K562 (cell line): ENCODE measurements around the gene RBM26. TPM values are rescaled to one million over a fixed set of nuclear protein-coding genes. Genes with fewer than 3 reads are reported as not detected.

Source experiments
- ATAC-seq: fragments of 200-7000 bp; cut with Tn5 transposase; 3 replicates; pipeline ENCODE4 v1.9.1; 2020; ENCODE audit warnings: moderate library complexity
- BruUV-seq: library from RNA; stranded (reverse); fragments of 400-500 nt; replicated peaks from 2 replicates; lab custom pipeline; 2021; lab: Mats Ljungman, UMichigan
- CTCF ChIA-PET: fragments of 300-600 bp; formaldehyde crosslinking; extraction: SDS; loops from one replicate; lab custom pipeline; 2021; ENCODE audit warnings: low intra/inter-chr PET ratio; lab: Yijun Ruan, JAX
- POLR2A ChIA-PET: fragments of 300-600, 350-650 bp; sonication (Branson Sonifier 250); formaldehyde crosslinking; extraction: SDS; loops from one replicate; lab custom pipeline; 2021; ENCODE audit warnings: antibody characterized with exemption, inconsistent platforms; lab: Yijun Ruan, JAX
- DNase-seq, 4 experiments: peaks; one replicate each; pipeline versions ENCODE4 v3.0.0 to v3.0.0-alpha.2; 2011 to 2018; ENCODE audit warnings: low spot score in 3 of 4, mixed read lengths in 3 of 4; ENCODE audit errors: extremely low read depth in 1 of 4
- FAIRE-seq: peaks from 2 replicates; lab custom pipeline; 2011; peaks lifted over from hg19 to GRCh38; lab: Jason Lieb, UNC
- H2AFZ ChIP-seq: 2 replicates; pipeline ENCODE4 v1.6.0; 2011; ENCODE audit warnings: low read depth, low read length, control low read depth, inconsistent platforms
- H3K27ac ChIP-seq: fragments of 200-600 bp; 3 replicates; pipeline ENCODE4 v1.8.0; 2011; ENCODE audit warnings: low read depth, mild to moderate bottlenecking, control low read depth, inconsistent platforms, low read length, moderate library complexity, mixed read lengths; ENCODE audit errors: extremely low read depth
- H3K27me3 ChIP-seq, 2 experiments: fragments of 300-600 bp in 1 of 2; 2 replicates in 1 of 2; 3 replicates in 1 of 2; pipeline versions ENCODE4 v1.6.0 to v1.8.0; 2011; ENCODE audit warnings: inconsistent platforms in 2 of 2, low read length in 2 of 2, mild to moderate bottlenecking in 1 of 2, mixed read lengths in 1 of 2, moderate library complexity in 1 of 2; ENCODE audit not compliant: control insufficient read depth in 2 of 2, insufficient read depth in 2 of 2
- H3K36me3 ChIP-seq: fragments of 300-600 bp; 3 replicates; pipeline ENCODE4 v1.8.0; 2011; ENCODE audit warnings: mild to moderate bottlenecking, low read length, inconsistent platforms; ENCODE audit not compliant: control insufficient read depth, insufficient read depth
- H3K4me1 ChIP-seq, 2 experiments: fragments of 200-600 bp in 1 of 2; replicated peaks in 1 of 2; 2 replicates in 1 of 2; 3 replicates in 1 of 2; pipeline versions ENCODE4 v1.5.1 to v1.8.0; 2011; ENCODE audit warnings: inconsistent platforms in 2 of 2, low read length in 2 of 2, mild to moderate bottlenecking in 1 of 2, mixed read lengths in 1 of 2, moderate library complexity in 1 of 2; ENCODE audit not compliant: control insufficient read depth in 2 of 2, insufficient read depth in 2 of 2
- H3K4me2 ChIP-seq: 2 replicates; pipeline ENCODE4 v1.6.1; 2011; ENCODE audit warnings: low read length, control low read depth, inconsistent platforms, mixed read lengths; ENCODE audit not compliant: insufficient read depth
- H3K4me3 ChIP-seq: fragments of 200-600 bp; sonication (generic), shearing (Covaris generic); 2 replicates; pipeline ENCODE4 v1.5.1; 2016; ENCODE audit warnings: control low read depth, inconsistent platforms
- H3K79me2 ChIP-seq: fragments of 200-600 bp; 3 replicates; pipeline ENCODE4 v1.8.0; 2011; ENCODE audit warnings: low read length, inconsistent platforms; ENCODE audit not compliant: control insufficient read depth, insufficient read depth
- H3K9ac ChIP-seq, 2 experiments: 2 replicates each; pipeline versions ENCODE4 v1.6.0 to v1.6.1; 2011; ENCODE audit warnings: low read depth in 2 of 2, low read length in 2 of 2, control low read depth in 1 of 2, inconsistent platforms in 1 of 2, mild to moderate bottlenecking in 1 of 2, mixed read lengths in 1 of 2; ENCODE audit not compliant: insufficient read depth in 1 of 2
- H3K9me1 ChIP-seq: one replicate; pipeline ENCODE4 v1.6.0; 2011; ENCODE audit warnings: inconsistent platforms, mild to moderate bottlenecking, low read length, moderate library complexity; ENCODE audit not compliant: control insufficient read depth, insufficient read depth
- H3K9me3 ChIP-seq: replicated peaks from 2 replicates; pipeline ENCODE4 v1.5.1; 2011; ENCODE audit warnings: low read depth, low read length, inconsistent platforms; ENCODE audit not compliant: control insufficient read depth, insufficient read depth
- H4K20me1 ChIP-seq: replicated peaks from 2 replicates; pipeline ENCODE4 v1.6.1; 2011; ENCODE audit warnings: low read length, inconsistent platforms, mixed read lengths; ENCODE audit not compliant: control insufficient read depth, insufficient read depth
- ADNP ChIP-seq: fragments of 200-800 bp; sonication (Bioruptor generic); IDR thresholded peaks from 2 replicates; pipeline ENCODE4 v1.6.1; 2016; ENCODE audit warnings: missing genetic modification characterization, missing compliant biosample characterization
- PHB2 ChIP-seq: fragments of 450-650 bp; IDR thresholded peaks from 2 replicates; pipeline ENCODE4 v1.6.1; 2017; ENCODE audit warnings: low read depth
- RHOXF2B ChIP-seq: fragments of 250-450 bp; sonication (Bioruptor Pico); conservative IDR thresholded peaks from 2 replicates; pipeline ENCODE4 v1.5.1; 2021
- SMAD4 ChIP-seq: fragments of 250-450 bp; sonication (Bioruptor Pico); conservative IDR thresholded peaks from 2 replicates; pipeline ENCODE4 v1.8.0; 2021; ENCODE audit warnings: inconsistent platforms, mild to moderate bottlenecking, moderate library complexity
- SNRNP70 ChIP-seq: fragments of 200-400 bp; formaldehyde crosslinking; optimal IDR thresholded peaks from 2 replicates; pipeline ENCODE3; 2017; ENCODE audit warnings: low read depth, low read length
- SRSF3 ChIP-seq: fragments of 200-400 bp; formaldehyde crosslinking; IDR thresholded peaks from 2 replicates; pipeline ENCODE4 v1.6.1; 2016; ENCODE audit warnings: mild to moderate bottlenecking, low read length, moderate library complexity; ENCODE audit not compliant: insufficient read depth
- TAF9B ChIP-seq: fragments of 450-650 bp; IDR thresholded peaks from 2 replicates; pipeline ENCODE4 v1.6.1; 2018; ENCODE audit warnings: mild to moderate bottlenecking; ENCODE audit not compliant: partially characterized antibody
- ZNF239 ChIP-seq: fragments of 250-450 bp; sonication (Bioruptor Pico); IDR thresholded peaks from 2 replicates; pipeline ENCODE4 v1.4.0; 2020; ENCODE audit warnings: mild to moderate bottlenecking
- ZNF830 ChIP-seq: fragments of 250-450 bp; sonication (Bioruptor Pico); IDR thresholded peaks from 2 replicates; pipeline ENCODE4 v1.5.0; 2021; ENCODE audit warnings: mild to moderate bottlenecking
- in situ Hi-C: fragments of 300-500 bp; cut with MboI; formaldehyde crosslinking; loops from 4 replicates; pipeline ENCODE4 v1.15.0; 2018; ENCODE audit warnings: inconsistent platforms, mixed read lengths
- intact Hi-C: fragments of 100-400 bp; cut with micrococcal nuclease; formaldehyde crosslinking; loops from 2 replicates; pipeline ENCODE4 v1.14.2; 2022
- polyA plus RNA-seq, 8 experiments: library from polyadenylated mRNA; depleted of rRNA in 4 of 8; stranded (reverse) in 5 of 8; unstranded in 3 of 8; fragments of >200 nt; fragmentation: Nextera tagmentation in 2 of 8; fragmentation: Illumina TruSeq in 1 of 8; extraction: Ambion mirVana in 2 of 8; extraction: Trizol in 1 of 8; gene quantifications; 2 replicates each; pipeline versions ENCODE4 v1.2.1 to v1.2.3, GENCODE V29; 2011 to 2014; ENCODE audit warnings: inconsistent platforms in 1 of 8, missing spikeins in 1 of 8
- total RNA-seq, 7 experiments: library from RNA; depleted of rRNA in 6 of 7; stranded (reverse); fragments of >200 nt in 6 of 7; fragmentation: Illumina TruSeq in 2 of 7; extraction: Trizol in 2 of 7; gene quantifications; 2 replicates each; pipeline versions ENCODE4 v1.2.1 to v1.2.3, GENCODE V29; 2011 to 2021; ENCODE audit warnings: low replicate concordance in 1 of 7
- TF ChIP-seq, protein P1 (sequence below): IDR thresholded peaks from 2 replicates; pipeline ENCODE4 v1.6.1; 2011; ENCODE audit not compliant: insufficient read length; ENCODE audit errors: extremely low read depth
- TF ChIP-seq, protein P2 (sequence below): fragments of 250-450 bp; sonication (Bioruptor Pico); IDR thresholded peaks from 2 replicates; pipeline ENCODE4 v1.5.0; 2021
- TF ChIP-seq, protein P3 (sequence below): fragments of 450-650 bp; IDR thresholded peaks from 2 replicates; pipeline ENCODE4 v1.6.1; 2016
- TF ChIP-seq, protein P4 (sequence below): fragments of 250-450 bp; sonication (Bioruptor Pico); IDR thresholded peaks from 2 replicates; pipeline ENCODE4 v1.9.0; 2021; ENCODE audit warnings: mild to moderate bottlenecking

Gene RBM26
- total and polyA plus RNA-seq, 9 of the 15 experiments (the other 6 are each of a cell fraction or from before 2014, with no cell fraction given), result 10.0 to 42.4 (median 26.4) TPM

DNA sequence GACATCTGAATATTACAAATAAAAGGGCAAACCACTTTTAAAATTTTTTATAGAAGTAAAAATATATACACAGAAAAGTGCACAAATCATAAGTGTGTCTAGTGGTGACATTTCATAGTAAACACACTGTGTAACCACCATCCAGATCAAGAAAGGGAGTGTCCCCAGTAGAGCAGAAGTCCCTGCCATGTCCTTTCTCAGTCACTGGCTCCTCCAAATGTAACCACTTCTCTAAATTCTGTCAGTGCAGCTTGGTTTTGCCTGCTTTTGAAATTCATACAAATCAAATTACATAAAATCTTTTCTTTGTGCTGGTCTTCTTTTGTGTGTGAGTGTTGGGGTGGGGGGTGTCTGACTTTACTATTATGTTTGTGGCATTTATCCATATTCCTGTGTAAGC is 116.5 kb downstream of the RBM26 start:
- CTCF ChIA-PET, result no interaction called here
- TF ChIP-seq, protein P1, sequence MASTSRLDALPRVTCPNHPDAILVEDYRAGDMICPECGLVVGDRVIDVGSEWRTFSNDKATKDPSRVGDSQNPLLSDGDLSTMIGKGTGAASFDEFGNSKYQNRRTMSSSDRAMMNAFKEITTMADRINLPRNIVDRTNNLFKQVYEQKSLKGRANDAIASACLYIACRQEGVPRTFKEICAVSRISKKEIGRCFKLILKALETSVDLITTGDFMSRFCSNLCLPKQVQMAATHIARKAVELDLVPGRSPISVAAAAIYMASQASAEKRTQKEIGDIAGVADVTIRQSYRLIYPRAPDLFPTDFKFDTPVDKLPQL, result no peak
- TF ChIP-seq ZNF239 (CRISPR knock-in tag) (no peak), ADNP (no peak), SMAD4 (CRISPR knock-in tag) (no peak), SNRNP70 (no peak), ZNF830 (no peak), SRSF3 (no peak), TAF9B (no peak), PHB2 (no peak), RHOXF2B (CRISPR knock-in tag) (no peak)
- TF ChIP-seq, protein P2, sequence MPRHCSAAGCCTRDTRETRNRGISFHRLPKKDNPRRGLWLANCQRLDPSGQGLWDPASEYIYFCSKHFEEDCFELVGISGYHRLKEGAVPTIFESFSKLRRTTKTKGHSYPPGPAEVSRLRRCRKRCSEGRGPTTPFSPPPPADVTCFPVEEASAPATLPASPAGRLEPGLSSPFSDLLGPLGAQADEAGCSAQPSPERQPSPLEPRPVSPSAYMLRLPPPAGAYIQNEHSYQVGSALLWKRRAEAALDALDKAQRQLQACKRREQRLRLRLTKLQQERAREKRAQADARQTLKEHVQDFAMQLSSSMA (CRISPR knock-in tag), result no peak
- TF ChIP-seq, protein P3, sequence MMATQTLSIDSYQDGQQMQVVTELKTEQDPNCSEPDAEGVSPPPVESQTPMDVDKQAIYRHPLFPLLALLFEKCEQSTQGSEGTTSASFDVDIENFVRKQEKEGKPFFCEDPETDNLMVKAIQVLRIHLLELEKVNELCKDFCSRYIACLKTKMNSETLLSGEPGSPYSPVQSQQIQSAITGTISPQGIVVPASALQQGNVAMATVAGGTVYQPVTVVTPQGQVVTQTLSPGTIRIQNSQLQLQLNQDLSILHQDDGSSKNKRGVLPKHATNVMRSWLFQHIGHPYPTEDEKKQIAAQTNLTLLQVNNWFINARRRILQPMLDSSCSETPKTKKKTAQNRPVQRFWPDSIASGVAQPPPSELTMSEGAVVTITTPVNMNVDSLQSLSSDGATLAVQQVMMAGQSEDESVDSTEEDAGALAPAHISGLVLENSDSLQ, result no peak
- TF ChIP-seq, protein P4, sequence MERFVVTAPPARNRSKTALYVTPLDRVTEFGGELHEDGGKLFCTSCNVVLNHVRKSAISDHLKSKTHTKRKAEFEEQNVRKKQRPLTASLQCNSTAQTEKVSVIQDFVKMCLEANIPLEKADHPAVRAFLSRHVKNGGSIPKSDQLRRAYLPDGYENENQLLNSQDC (CRISPR knock-in tag), result no peak
- TF ChIP-seq, all 486 proteins: peak for 0
- Histone ChIP-seq H3K27ac (no peak overlapping the region), H3K4me1 (no peaks in the 10 kb centered on the region), H3K4me2 (no peak overlapping the region), H3K36me3 (no peaks in the 10 kb centered on the region), H2AFZ (no peak overlapping the region), H4K20me1 (no peaks in the 10 kb centered on the region), H3K79me2 (no peaks in the 10 kb centered on the region), H3K9me1 (no peaks in the 10 kb centered on the region), H3K9me3 (no peaks in the 10 kb centered on the region), H3K9ac (no peak overlapping the region), H3K4me3 (no peak overlapping the region), H3K27me3 (no peaks in the 10 kb centered on the region)
- ATAC-seq, result no peak
- in situ Hi-C loops (no loop called here), intact Hi-C loops (no loop called here)
- no peak for FAIRE-seq
- POLR2A ChIA-PET, result no interaction called here
- no peak for DNase-seq
- BruUV-seq, result no TSS peak
